HG02678 (cell line): ENCODE results near the gene SPIN1.
"Not testable (repeated sequence)": the region's sequence is repeated elsewhere in the genome, so short reads cannot be mapped to it uniquely, and the experiment has no call there.

Source experiments
- ATAC-seq: cut with Tn5 transposase; IDR thresholded peaks from one replicate; pipeline ENCODE4 v1.9.1; 2021; ENCODE audit warnings: mild to moderate bottlenecking, moderate library complexity; ENCODE audit not compliant: unreplicated experiment

SPIN1 gene

DNA sequence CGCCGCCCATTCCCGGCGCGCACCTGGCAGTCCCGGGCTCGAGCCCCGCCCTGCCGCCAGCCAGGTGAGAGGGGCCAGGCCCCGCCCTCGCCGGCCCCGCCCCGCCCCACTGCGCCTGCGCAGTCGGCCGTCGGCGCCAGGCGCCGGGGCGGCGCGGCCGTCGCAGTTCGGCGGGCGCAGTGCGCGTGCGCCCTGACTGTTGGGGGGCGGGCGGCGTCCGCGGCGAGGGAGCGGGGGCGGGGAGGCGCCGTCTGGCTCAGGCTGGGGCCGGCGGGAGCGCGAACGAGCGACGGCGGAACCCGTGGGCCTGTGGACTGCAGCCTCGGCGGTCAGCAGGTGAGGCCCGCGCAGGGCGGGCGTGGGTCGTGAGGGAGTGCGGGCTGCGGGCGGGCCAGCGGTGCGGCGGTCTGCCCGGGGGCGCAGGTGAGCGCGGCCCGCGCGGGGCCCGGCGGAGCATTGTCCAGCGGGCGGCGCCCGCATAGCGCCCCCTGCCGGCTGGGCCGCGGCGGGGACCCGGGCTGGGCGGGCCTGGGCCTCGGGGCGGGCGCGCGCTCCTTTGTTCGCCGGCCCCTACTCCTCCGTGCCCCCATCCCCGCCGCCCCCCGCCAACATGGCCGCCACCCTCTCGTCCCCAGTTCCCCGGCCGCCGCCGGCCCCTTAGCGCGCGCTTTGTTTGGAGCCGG lies at the start of gene SPIN1:
SPIN1 (plus strand) TSS at position 242 of the 683 bp plus-strand sequence. CDS start 38,096 bp downstream, outside the sequence.
- ATAC-seq: peak; percentile 82

DNA sequence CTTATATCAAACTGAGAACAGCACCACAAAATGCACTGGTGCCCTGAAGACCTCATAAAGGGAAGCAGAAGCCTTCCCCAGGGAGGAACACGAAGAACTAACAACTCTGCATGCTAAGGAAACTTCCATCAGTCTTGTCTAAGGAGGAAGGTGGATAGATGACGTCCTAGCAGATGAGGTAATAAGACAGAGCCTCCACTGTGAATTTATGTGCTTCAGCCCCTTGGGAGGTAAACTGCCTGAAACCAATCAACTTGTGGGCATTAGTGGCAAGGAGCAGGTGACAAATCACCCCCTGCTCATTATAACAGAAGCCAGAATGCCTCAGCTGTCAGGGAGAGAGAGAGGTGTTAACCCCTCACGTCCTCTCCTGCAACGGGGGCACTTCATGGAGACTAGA lies 48.9 kb upstream of the SPIN1 start:
- ATAC-seq: no peak

DNA sequence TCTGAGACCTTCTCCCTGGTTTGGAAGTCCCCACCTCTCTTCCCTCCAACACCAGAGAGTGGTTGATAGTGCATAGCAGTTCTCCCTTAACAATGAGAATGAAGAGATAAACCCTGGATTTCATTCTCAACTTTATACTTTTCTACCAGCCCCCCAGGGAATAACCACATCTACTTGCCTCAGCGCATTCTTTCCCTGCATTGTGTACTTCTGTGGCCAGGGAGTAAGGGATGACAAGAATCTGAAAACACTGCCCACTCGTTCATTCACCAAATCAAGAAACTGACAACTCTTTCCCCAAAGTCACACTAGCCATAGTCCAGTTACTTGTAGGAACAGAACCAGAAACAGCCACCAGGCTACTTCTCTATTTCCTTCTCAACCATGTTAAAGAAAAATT lies 46.0 kb upstream of the SPIN1 start:
- no peak for ATAC-seq

DNA sequence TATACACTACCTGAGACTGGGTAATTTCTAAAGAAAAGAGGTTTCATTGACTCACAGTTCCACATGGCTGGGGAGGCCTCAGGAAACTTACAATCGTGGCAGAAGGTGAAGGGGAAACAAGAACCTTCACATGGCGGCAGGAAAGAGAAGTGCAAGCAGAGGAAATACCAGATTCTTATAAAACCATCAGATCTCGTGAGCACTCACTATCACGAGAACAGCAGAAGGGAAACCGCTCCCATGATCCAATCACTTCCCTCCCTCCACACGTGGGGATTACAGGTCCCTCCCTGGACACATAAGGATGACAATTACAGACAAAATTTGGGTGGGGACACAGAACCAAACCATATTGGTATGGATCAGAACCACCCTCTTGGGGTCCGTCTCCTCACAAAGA lies 44.2 kb upstream of the SPIN1 start:
- no peak for ATAC-seq

DNA sequence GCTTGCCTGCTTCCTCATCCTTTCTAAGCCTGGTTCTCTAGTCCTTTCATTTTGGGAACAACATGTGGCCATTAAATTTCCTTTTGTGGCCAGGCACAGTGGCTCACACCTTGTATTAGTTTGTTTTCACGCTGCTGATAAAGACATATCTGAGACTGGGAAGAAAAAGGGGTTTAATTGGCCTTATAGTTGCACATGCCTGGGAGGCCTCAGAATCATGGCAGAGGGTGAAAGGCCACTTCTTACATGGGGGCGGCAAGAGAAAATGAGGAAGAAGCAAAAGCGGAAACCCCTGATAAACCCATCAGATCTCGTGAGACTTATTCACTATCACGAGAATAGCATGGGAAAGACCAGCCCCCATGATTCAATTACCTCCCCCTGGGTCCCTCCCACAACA lies 37.9 kb upstream of the SPIN1 start:
- ATAC-seq: not testable (repeated sequence)

DNA sequence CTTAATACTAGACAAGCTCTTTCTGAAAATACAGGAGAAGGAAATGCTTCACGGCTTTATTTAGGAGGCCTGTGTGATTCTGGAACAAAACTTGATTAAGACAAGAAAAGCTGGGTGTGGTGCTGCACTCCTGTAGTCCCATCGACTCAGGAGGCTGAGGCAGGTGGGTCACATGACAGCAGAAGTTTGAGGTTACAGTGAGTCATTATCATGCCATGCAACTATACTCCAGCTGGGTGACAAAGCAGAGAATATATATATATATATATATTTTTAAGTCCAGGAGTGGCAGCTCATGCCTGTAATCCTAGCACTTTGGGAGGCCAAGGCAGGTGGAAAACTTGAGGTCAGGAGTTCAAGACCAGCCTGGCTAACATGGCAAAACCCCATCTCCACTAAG lies 33.1 kb upstream of the SPIN1 start:
- ATAC-seq: no peak

DNA sequence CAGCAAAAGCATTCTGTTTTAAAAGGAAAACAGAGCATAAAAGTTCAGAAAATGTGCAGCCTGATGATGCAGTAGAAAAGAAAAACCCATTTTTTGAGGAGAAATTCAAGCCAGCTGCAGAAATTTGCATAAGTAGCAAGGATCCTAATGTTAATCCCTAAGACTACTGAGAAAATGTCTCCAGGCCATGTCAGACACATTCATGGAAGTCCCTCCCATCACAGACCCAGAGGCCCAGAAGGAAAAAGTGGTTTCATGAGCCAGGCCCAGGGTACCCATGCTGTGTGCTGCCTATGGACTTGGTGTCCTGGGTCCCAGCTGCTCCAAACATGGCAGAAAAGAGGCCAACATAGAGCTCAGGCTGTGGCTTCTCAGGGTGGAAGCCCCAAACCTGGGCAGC lies 31.0 kb upstream of the SPIN1 start:
- ATAC-seq: not testable (repeated sequence)

DNA sequence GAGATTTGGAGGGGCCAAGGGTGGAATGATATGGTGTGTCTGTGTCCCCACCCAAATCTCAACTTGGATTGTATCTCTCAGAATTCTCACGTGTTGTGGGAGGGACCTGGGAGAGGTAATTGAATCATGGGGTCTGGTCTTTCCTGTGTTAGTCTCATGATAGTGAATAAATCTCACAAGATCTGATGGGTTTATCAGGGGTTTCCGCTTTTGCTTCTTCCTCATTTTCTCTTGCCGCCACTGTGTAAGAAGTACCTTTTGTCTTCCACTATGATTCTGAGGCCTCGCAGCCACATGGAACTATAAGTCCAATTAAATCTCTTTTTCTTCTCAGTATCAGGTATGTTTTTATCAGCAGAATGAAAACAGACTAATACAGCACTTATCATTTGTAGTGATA lies 29.5 kb upstream of the SPIN1 start:
- ATAC-seq: no peak

DNA sequence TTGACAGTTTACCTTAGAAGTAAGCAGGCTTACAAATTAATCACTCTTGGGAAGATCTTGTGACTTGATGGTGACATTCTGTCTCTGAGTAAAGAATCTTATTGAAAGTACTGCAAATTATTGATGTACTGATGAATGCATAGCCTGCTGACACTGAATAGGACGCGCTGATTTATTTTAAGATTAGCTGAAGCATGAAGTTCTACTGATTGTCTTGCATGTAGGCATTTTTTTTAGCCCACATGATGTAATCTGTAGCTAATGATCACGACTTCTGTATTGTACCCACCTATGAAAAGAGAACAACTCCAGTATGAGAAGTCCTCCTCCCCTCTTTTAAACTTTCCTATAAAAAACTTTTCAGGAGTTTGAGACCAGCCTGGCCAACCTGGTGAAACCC lies 28.3 kb upstream of the SPIN1 start:
- ATAC-seq: no peak

DNA sequence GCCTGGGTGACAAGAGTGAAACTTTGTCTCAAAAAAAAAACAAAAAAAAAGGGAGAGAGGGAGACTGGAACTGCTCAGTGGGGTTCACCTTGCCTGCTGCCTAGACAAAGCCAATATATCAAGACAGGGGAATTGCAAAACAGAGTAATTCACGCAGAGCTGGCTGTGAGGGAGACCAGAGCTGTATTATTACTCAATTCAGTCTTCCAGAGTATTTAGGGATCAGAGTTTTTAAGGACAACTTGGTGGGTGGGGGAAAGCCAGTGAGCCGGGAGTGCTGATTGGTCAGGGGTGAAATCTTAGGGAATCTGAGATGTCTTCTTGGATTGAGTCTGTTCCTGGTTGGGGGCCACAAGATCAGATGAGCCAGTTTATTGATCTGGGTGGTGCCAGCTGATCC lies 25.6 kb upstream of the SPIN1 start:
- ATAC-seq: no peak

DNA sequence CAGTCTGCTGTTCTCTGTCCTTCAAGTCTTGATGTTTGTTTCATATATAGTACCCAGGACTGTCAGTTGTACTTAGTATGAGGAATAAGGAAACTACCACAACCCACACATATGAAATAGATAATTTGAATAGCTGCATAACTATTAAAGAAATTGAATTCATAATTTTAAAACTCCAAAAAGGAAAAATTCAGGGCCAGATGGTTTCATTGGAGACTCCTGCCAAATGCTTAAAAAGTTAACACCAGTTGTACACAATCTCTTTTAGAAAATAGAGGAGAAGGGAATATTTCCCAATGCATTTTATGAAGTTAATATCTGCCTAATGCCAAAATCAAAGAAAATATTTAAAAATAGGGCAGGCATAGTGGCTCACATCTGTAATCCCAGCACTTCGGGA lies 24.6 kb upstream of the SPIN1 start:
- ATAC-seq: no peak

DNA sequence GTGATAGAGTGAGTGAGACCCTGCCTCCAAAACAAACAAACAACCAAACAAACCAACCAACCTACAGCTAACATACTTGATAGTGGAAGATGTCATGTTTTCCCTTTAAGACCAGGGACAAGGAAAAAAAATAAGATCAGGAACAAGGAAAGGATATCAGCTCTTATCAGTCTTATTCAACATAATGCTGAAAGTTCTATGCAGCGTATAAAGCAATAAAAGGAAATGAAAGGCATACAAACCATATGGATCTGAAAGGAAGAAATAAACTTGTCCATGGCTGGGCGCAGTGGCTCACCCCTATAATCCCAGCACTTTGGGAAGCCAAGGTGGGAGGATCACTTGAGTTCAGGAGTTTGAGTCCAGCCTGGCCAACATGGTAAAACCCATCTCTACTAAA lies 23.5 kb upstream of the SPIN1 start:
- no peak for ATAC-seq

DNA sequence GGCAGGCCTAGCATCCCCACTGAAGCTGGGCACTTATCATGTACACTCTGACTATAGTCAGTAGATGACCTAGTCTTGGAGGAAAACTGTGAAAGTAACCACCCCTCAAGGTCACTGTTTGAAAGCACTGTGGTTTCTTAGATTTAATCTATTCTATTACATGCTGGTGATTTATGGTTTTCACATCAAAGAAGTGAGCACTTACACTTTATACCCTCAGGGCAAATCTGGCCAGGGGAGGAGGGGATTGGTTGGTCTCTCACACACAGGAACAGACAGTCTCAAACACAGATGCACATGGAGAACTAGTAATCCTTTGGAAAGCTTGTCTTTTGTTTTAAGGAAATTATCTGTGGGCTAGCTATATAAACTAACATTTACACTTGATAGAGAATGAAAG lies 17.9 kb upstream of the SPIN1 start:
- no peak for ATAC-seq

DNA sequence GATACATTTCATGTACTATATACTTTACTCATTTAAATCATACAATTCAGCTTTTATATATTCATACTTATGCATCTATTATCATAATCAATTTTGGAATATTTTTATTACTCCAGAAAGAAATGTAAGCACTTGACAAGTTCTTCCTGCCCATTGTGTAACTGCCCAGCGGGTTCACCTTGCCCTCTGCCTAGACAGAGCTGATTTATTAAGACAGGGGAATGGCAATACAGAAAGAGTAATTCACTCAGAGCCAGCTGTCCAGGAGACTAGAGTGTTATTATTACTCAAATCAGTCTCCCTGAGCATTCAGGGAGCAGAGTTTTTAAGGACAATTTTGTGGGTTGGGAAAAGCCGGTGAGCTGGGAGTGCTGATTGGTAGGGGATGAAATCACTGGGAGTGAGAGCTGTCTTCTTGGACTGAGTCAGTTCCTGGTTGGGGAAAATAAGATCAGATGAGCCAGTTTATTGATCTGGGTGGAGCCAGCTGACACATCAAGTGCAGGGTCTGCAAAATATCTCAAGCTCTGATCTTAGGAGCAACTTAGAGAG lies 16.1 kb upstream of the SPIN1 start:
- ATAC-seq: no peak

DNA sequence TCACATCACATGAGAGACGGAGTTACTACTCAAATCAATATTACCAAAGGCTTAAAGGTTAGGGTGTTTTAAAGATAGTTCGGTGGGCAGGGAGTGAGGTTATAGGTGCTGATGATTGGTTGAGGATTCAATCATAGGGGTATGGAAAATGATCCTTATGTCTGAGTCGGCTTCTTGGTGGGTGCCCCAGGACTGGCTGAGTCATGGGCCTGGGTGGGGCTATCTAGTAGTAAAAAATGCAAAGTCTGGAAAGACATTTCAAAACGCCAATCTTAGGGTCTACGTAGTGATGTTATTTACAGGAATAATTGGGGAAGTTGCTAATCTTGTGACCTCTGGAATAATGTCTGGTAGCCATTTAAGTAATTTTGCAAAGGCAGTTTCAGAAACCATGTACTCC lies 15.2 kb upstream of the SPIN1 start:
- no peak for ATAC-seq

DNA sequence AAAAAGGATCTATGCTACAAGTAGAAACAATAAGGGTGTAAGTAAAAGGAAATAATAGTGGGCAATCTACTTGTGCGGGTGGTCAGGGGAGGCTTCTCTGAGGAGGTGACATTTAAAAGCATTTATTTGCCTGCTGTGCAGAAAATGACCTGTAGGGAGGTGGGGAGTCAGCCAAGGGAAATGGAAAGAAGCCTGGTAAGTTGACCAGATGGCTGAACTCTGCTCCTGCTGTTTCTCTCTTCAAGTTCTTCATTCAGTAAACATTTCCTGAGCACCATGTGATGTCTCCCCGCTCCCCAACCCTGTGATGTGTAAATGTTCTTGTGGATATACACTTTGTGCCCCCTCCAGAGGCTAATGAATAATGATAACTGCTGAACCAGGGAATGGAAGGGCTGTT lies 9.9 kb upstream of the SPIN1 start:
- ATAC-seq: no peak

DNA sequence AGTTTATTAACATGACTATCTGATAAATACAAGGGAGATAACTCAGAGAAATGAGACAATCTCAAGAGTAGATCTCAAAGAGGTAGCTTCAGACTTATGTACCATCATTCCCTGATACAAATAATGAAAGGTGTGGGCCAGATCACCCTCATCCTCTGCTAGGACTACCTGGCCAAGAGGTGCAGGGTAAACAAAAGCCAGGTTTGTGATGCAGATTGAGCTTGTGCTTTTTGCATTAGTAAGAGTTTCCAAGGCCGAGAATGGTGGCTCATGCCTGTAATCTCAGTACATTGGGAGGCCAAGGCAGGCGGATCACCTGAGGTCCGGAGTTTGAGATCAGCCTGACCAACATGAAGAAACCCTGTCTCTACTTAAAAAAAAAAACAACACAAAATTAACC lies 8.9 kb upstream of the SPIN1 start:
- no peak for ATAC-seq

DNA sequence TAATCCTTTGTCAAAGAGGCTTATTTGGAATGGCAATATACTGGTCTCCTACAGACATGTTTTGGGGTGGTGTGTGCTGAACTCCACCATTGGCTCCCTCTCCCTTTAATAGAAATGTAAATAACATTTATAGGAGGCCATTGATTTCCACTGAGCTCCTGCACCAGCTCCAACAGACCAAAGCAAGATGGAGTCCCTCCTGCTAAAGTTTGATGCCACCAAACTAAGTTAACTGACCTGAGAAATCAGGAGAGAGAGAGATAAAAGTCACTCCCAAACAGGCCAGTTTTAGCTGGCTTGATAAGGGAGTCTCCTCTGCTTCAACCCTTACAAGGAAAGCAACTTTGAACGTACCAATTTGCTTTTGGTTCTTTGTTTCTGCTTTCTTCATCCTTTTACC lies 8.1 kb upstream of the SPIN1 start:
- no peak for ATAC-seq

DNA sequence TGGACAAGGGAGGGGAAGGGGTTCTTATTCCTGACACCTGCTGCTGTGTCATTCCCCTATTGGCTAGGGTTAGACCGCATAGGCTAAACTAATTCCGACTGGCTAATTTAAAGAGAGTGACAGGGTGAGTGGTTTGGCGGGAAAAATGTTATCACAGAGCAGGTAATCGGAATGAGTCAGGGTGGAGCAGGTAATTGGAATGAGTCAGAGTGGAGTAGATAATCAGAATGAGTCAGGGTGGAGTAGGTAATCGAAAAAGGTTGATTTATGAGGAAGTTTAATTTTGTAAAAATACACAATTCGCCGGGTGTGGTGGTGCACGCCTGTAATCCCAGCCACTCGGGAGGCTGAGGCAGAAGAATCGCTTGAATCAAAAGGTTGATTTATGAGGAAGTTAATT lies 6.9 kb upstream of the SPIN1 start:
- ATAC-seq: not testable (repeated sequence)

DNA sequence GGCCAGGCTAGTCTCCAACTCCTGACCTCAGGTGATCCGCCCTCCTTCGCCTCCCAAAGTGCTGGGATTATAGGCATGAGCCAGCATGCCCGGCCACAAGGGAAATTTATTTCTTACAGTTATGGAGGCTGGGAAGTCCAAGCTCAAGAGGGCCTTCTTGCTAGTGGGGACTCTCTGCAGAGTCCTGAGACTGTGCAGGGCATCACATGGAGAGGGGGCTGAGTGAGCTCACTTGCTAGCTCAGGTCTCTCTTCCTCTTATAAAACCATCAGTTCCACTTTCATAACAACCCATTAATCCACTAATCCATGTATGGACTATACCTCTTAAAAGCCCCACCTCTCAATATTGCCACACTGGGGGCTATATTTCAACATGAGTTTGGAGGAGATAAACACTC lies 5.1 kb upstream of the SPIN1 start:
- no peak for ATAC-seq

DNA sequence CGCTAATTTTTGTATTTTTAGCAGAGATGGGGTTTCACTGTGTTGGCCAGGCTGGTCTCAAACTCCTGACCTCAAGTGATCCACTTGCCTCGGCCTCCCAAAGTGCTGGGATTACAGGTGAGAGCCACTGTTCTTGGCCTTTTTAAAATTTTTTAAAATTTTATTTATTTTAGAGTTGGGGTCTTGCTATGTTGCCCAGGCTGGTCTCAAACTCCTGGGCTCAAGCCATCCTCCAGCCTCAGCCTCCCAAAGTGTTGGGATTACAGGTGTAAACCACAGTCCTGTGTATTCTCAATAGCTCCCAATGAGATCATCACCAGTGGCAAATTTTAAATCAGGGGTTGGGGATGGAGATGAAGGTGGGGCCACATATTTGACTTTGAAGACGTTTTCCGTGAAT lies 2.1 kb upstream of the SPIN1 start:
- ATAC-seq: not testable (repeated sequence)

DNA sequence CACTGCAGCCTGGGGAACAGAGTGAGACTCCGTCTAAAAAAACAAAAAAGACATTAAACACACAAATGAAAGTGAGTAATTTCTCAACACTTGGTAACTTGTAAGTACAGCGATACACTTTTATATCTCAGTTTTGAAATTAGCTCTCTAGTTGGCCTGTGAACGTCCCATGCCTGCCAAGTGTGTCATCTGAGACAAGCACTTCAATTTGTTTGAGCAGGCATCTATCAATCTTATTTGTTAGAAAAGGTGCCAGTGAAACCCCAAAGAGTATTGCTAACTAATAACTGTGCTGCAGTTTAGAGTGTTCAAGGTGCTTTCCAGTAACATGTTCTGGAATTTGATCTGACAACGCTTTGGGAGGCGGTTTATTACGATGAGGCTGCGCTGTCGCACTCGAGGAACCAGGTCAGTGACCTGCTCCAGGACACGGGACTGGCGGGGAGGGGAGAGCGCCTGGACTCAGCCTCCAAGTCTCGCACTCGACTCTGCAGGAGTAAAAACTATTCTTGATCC lies 1.1 kb upstream of the SPIN1 start:
- ATAC-seq: no peak
